Effector CD8-positive, alpha-beta T cell (primary cell): ENCODE data around the gene CYP11A1.

Source experiments
- DNase-seq: peaks from one replicate; lab custom pipeline; 2025; lab: John Stamatoyannopoulos, UW

CYP11A1 gene

GRCh38 chr15:74322558-74323180 is 44.8 kb downstream of the CYP11A1 start:
- peak; percentile 41 for DNase-seq

DNA sequence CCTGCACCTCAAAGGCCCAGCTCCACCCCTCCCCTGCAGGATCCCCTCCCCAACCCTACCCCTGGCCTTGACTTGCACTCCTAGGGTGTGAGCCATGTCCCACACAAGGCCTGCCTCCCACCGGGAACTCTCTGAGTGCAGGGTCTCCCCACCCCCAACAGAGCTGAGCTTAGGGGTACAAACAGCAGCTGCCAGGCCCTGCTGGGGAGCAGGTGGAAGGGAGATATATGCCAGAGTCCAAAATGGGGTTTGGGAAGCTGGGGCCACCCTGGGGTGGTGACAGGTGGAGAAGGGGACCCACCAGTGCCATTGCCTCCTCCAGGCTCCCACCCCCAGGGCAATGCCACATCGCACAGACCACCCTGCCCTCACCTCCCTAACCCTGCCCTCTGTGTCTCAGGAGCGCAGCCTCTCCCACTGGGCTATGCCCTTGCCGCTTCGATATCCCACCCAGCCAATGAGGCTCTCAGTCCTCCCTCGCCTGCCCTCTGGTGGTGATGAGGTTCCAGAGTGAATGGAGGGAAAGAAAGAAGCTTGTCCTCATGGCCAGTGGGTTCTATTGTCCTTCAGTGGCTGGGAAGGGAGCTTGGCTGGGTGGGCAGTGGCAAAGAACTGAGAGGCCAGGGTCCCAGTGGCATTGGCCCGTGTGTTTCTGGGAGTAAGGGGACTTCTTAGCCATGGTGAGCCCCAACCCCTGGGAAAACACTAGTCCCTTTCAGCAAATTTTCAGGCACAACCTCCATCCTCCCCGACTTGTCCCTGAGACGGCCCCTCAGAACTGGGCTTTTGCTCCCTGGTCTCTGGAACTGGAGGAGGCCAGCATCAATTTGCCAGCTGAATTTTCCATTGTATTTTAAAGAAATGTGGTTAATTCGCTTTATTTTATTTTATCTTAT is 46.8 kb downstream of the CYP11A1 start:
- peak; percentile 14 for DNase-seq

DNA sequence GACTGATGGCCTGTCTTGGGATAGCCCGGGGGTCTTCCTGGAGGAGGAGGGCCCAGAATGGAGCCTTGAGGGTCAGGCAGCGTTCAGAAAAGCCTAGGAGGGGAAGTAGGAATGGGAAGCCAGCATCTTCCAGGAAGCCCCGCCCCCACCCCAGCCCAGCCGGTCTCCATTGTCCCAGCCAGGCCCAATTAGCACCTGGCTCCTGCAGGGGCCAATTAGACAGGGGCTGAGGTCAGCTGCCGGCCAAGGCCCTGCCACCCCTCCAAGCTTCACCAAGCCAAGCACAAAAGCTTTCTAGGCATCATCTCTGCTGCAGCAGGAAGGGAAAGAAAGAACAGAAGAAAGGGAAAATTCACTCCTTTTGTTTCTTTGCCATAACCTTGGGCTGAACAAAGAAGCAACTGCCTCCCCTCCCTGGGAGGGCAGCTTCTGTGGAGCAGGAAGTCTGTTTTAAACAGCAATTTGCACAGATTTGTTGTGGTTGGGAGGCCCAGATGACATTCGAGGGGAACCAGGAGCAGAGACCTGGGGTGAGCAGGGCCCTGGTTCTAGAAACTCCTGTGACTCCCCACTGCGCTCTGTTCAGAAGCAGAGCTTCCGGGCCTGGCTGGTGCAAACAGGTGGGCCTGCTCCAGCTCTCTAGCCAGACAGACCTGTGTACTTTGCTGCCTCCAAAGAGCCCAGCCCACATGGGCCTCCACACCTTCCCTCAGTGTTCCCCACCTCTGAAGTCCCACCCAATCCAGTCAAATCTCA is 47.7 kb downstream of the CYP11A1 start:
- DNase-seq = no peak

- no peak for DNase-seq
These were observed 48.3 kb downstream of the CYP11A1 start for GRCh38 chr15:74319138-74319460.

- no peak for DNase-seq
These were observed 48.9 kb downstream of the CYP11A1 start for GRCh38 chr15:74318376-74319137.

- no peak for DNase-seq
These were observed 49.5 kb downstream of the CYP11A1 start for GRCh38 chr15:74317820-74318375.

- DNase-seq = no peak
These were observed 51.3 kb downstream of the CYP11A1 start for GRCh38 chr15:74316141-74316540.

GRCh38 chr15:74315626-74316025 is 51.8 kb downstream of the CYP11A1 start:
- no peak for DNase-seq

DNA sequence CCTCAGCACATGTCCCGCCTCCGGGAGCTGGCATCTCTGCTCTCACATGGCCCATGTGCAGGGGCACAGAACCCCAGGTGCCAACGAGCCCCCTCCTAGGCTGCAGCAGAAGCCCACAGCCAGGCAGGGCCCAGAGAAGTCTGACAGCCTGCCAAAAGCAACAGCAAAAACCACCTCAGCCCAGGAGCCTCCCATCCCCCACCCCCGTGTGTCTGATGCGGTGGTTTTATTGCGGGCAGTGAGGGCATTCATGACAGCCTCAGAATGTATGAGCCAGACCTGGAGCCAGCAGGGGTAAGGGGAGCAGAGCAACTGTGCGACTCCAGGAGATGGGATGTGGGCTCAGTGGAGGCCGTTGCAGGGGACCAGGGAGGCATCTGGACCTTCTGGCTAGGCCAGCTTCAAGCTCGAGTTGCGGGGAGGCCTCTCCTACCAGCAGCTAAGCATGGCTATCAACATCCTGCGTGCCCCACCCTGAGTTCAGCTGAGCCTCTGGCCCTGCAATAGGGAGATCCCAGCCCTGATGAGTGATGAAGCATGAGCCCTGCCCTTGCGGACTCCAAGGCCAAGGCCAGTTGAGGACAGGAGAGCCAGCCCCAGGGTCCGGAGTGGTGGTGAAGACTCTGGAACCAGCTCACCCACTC is 52.5 kb downstream of the CYP11A1 start:
- peak; percentile 15 for DNase-seq

DNA sequence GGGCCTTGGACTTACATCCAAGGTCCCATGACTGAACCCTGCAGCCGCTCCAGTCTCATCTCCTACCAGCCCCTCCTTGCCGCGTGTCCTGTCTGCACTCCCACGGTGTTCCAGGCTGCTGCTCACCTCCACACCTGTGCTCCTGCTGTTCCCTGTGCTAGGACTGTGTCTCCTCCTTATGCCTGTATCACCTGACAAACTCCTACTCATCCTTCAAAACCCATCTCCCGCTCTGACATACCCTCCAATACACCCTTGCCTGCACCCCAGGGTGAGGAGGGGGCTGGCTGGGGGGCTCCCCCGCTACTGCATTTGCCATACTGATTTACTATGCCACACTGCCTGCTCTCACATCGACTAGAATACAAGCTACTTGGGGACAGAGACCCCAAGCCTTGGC is 53.6 kb downstream of the CYP11A1 start:
- no peak for DNase-seq

- DNase-seq = no peak
These were observed 54.9 kb downstream of the CYP11A1 start for GRCh38 chr15:74312445-74313007.

DNA sequence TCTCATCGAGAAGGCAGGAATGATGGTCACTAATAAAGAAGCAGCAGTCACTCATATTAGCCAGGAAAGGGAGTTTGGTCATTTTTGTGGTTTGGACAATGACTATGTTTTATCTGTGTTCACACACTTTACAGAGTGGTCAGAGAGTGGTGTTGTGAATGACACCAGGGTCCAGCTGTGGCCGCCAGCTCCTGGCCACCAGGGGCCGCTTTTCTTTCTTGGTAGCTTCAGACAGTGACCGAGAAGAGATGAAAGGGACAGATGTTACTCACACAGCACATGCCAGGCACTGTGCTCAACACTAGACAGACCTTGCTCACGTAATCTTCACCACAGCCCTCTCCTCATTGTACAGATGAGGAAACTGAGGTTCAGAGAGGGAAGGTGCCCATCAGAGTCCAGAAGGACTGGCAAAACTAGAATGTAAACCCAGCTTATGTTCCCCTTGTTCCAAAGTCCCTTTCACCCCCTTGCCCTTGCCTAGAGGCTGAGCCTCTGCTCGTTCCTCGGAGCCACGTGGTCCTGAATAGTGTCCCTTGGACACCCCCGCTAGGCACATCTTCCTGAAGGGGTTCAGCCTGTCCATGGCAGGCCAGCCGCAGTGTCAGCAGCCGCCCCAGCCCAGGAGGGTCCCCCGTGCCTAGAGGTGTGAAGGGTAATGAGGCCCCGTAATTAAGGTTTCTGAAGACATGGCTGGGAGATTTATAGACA is 55.6 kb downstream of the CYP11A1 start:
- DNase-seq = no peak

DNA sequence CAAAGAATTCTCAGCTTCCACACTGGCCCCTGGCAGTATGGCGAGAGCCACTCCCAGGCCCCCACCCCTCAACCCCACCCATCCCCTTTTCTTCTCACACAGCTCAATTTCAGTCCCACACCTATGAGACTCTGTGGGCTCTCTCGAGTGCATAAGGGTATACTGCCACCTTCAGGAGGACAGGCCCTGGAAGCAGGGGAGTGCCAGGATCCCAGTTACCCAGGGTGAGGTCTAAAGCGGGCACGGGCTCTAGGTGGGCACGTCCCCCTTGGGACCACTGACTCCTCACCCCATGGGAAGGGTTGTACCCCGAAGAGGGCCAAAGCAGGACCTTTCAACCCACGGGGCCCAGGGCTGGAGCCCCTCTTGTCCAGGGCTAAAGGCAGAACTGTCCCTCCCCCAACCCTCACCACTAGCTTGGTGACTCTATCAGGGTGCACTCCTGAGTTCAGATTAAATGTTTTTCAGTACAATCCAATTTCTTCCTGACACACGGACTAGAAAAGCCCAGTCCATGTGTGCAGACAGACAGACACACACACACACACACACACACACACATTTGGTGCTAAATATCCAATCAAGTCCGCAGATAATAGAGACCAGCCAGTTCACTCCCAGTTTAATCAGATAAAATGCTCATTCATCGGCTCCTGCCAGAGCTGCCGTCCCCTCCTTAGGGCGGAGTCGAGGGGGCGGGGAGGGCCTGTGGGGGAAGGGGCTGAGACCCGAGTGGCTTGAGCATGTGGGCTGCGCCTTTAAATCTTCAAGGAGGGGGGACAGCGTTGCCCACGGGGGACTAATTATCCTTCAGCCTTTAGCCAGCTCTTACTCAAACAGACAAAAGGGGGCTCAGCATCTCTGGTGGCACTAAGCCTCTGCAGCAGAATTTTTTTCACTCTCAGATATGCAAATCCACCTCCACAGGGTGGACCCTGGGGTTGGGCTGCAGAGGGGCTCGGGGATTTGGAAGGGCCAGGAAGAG is 59.3 kb downstream of the CYP11A1 start:
- DNase-seq = no peak

- DNase-seq = no peak
These were observed 60.6 kb downstream of the CYP11A1 start for GRCh38 chr15:74306781-74307217.

DNA sequence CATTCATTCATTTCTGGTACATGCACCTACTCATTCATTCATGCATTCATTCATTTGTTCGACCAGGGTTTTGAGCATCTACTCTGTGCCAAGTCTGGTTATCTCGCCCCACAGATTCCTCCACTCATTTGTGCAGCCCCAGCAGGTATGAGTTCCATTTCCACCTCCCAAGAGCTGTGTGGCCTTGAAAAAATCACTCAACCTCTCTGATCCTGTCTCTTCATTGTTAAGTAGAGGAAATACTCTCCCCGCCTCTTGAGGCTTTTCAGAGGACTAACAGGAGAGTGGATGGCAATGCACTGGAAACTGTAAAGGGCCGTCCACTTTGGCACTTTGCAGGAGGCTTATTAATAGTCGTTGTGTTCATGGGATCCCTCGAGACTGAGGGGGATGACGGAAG is 61.8 kb downstream of the CYP11A1 start:
- DNase-seq = no peak

GRCh38 chr15:74304431-74304830 is 63.0 kb downstream of the CYP11A1 start:
- no peak for DNase-seq

- no peak for DNase-seq
These were observed 63.6 kb downstream of the CYP11A1 start for GRCh38 chr15:74303741-74304309.

GRCh38 chr15:74302821-74303359 is 64.6 kb downstream of the CYP11A1 start:
- DNase-seq = no peak
